Kidney capillary endothelial cell (primary cell): ENCODE results near the gene IRGC.

Experiments used
- DNase-seq: peaks from one replicate; pipeline ENCODE4 v3.0.0-alpha.2; 2018; ENCODE audit warnings: low spot score

Gene IRGC

DNA sequence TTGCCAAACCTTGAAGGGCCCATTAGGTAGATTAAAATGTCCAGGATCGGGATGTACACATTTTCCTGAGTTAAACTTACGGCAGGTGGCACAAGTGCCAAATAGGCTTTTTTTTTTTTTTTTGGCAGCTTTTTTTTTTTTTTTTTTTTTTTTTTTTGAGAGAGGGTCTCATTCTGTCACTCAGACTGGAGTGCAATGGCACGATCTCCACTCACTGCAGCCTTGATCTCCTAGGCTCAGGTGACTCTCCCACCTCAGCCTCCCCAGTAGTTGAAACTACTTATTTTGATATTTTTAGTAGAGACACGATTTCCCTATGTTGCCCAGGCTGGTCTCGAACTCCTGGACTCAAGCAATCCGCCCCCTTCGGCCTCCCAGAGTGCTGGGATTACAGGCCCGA is 9.0 kb downstream of the IRGC start:
- DNase-seq = no peak

- DNase-seq = no peak
Observed at GRCh38 chr19:43725468-43725867, 9.6 kb downstream of the IRGC start.

DNA sequence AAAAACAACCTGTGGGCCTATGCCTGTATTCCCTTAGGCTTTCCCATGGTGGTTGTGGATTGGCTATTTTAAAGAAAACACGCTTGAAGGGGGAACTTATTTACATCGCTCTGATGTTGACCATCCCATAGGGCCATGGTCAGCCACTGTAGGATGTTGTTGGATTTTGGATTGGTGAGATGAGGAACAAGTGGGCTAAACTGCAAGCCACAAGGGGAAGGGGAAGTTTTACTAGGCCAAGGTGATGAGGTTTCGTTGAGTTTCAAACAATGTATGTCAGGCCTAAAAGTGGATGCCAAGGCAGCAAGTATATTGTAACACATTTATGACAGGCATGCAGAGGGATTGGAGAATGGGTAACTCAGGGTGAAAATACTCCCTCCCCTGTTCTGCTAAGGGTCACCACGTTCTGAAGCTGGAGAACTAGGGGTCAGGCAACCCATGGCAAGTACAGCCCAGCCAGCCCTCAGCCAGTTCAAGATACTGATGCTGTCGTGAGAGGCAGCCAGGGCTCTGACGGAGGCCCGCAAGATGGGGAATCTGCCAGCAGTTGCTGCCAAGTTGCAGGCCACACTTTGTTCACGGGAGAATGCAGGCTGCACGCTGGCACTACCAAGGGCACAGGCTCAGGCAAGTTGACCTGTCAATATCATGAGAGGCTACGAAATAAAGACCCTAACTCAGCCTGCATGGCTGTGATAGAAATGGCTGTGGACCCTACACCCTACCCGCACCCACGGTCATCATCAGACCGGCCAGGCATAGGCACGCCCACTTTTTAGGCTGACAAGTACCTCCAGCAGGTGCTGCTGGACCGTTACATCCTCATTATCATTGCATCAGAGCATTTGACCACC is 11.1 kb downstream of the IRGC start:
- no peak for DNase-seq

DNA sequence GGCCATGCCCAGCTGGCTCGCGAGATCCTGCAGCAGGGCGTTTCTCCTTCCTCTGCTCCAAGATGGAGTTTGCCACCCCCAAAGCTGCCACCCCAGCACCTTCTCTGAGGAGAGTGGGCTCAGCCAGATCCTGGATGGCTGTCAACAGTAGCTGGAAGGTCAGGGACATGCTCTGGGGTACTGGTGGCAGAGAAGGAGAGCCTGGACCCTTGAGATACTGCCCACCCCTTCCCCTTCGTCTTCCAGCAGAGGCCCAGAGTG is 11.6 kb downstream of the IRGC start:
- DNase-seq = no peak

- DNase-seq = no peak
Observed at GRCh38 chr19:43729919-43730318, 14.0 kb downstream of the IRGC start.

GRCh38 chr19:43731346-43731745 is 15.5 kb downstream of the IRGC start:
- DNase-seq = no peak

- no peak for DNase-seq
Observed at GRCh38 chr19:43731846-43732245, 16.0 kb downstream of the IRGC start.

DNA sequence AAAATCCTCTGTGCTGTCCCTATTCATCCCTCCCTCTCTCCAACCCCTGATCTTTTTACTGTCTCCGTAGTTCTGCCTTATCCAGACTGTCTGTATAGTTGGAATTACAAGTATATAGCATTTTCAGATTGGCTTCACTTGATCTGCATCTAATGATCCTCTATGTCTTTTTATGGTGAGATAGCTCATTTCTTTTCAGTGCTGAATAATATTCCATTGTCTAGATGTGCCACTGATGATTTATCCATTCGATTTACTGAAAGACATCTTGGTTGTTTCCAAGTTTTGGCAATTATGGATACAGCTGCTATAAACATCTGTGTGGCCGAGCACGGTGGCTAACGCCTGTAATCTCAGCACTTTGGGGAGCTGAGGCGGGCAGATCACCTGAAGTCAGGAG is 19.1 kb downstream of the IRGC start:
- no peak for DNase-seq

DNA sequence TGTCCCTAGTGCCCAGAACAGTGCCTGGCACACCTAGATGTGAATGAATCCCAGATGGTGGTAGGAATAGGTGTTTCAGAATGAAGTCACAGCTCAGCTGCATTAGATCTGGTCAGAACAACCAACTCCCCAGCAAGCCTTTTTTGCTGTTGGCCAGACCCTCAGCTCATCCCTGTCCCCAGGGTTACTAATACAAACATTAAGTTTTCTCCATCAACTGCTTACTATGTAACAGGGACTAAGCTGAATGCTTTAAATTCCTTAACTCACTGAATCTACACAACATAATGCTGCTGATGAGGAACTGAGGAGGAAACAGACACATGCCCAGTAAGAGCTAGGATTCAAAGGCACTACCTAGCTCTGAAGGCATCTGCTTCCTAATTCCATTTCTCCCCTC is 20.1 kb downstream of the IRGC start:
- DNase-seq = no peak

- DNase-seq = no peak
Observed at GRCh38 chr19:43738780-43739211, 22.9 kb downstream of the IRGC start.

- no peak for DNase-seq
Observed at GRCh38 chr19:43739439-43740235, 23.8 kb downstream of the IRGC start.

DNA sequence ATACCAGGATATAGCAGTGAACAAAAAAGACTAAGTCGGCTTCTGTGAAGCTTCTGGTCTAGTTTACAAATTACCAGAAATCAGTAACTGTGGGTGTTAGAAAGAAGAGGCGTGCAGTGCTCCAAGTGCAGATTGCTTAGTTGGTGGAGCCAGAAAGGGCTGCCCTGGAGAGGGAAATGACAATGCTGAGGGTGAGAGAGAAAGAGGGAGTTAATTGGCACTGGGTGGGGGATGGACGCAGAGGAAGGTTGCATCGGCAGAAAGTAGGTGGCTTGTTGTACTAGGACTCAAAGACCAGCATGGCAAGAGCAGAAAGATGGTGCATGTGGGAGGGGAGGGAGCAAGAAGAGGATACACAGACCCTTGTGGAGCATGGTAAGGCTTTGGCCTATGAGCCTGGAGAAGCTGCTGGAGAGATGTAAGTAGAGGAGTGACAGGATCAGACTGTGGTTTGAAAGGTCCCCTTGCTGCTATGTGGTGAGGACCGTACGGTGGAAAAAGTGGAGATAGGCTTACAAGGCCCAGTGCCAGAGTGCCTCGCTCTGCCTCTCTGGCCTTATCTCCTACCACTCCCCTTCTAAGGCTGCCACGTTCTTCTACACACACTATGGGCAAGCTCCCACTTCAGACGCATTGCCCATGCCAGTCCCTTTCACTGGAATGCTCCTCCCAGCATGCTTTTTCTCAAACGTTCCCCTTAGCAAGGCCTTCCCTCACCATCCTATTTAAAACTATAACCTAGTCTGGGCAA is 25.4 kb downstream of the IRGC start:
- DNase-seq = no peak

DNA sequence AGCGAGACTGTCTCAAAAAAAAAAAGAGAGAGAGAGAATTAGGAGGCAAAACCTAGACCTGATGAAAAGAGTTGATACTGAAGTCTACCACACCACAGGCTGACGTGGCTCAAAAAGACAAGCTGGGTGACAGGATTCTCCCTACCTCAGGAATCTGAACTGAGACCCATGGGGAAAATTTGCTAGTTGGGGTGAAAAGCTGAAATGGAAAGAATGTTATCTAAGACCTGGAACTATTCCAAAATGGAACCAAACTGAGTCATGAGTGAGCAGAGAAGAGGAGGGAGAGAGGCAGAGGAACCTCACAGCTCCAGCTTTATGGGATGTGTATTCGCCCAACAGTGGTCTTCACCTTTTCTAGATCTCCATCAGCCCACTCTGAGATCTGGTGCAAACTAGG is 27.2 kb downstream of the IRGC start:
- DNase-seq = no peak

- DNase-seq = no peak
Observed at GRCh38 chr19:43747557-43748204, 31.8 kb downstream of the IRGC start.

GRCh38 chr19:43748205-43748594 is 32.3 kb downstream of the IRGC start:
- DNase-seq = no peak

DNA sequence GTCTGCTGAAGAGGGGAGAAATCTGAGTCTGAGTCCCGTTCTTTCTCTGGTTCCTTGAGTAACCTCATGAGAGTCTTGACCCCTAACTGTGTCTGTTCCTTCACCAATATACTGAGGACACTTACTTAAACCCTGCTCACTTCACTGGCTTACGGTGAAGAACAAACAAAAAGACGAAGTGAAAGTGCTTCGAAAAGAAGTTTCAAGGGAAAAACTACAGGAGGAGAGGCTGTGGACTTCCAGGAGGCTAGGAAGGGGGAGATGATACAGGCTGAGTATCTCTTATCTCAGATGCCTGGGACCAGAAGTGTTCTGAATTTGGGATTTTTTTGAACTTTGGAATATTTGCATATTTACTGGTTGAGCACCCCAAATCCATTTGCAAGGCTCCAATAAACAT is 32.8 kb downstream of the IRGC start:
- DNase-seq = no peak

GRCh38 chr19:43749152-43749551 is 33.3 kb downstream of the IRGC start:
- DNase-seq = no peak

- DNase-seq = no peak
Observed at GRCh38 chr19:43749898-43750297, 34.0 kb downstream of the IRGC start.

GRCh38 chr19:43751466-43752220 is 35.8 kb downstream of the IRGC start:
- DNase-seq = no peak

GRCh38 chr19:43752287-43752875 is 36.5 kb downstream of the IRGC start:
- DNase-seq = no peak

DNA sequence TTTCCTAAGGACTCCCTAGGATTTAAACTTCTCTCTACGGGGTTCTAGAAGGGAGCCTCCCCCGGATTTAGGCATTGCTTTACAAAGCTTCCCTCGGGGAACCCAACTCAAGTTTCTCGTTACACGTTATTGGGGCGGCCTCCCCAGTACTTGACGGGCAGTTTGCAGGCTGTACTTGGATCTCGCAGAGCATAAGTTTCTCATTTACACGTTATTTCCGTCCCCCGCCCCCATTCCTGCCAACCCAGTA is 38.3 kb downstream of the IRGC start:
- DNase-seq = no peak
